Fibroblast of lung (primary cell): Measurements from ENCODE around the gene MLYCD.

Source experiments
- EZH2 ChIP-seq: IDR thresholded peaks from 2 replicates; pipeline ENCODE4 v1.5.1; 2012; ENCODE audit warnings: low read length, control low read depth, mild to moderate bottlenecking; ENCODE audit errors: missing control alignments
- TF ChIP-seq, protein P1 (sequence below), 2 donors: IDR thresholded peaks in 1 of 2; conservative IDR thresholded peaks in 1 of 2; 1 replicate in 1 of 2; 2 replicates in 1 of 2; pipeline ENCODE4 v1.5.1; 2011 to 2012; ENCODE audit warnings: low read length in 2 of 2, control low read depth in 1 of 2, inconsistent platforms in 1 of 2, low read depth in 1 of 2, mild to moderate bottlenecking in 1 of 2

DNA sequence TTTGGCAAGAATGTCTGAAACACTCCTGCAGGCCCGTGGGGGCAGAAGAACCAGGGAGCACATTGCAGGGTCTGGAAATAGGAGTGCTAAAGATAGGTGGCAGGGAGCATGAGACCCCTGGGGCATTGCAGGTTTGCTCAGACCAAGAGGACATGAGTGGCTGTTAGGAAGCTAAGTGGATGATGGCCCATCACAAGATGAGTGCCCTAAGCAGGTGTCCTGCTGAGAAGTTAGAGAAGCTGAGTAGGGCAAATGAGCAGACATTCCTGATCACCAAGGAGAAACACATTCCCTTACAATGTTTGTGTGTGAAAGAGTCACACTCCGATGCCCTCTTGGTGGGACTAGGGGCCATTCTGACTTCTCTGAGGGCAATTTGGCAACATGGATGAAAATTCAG is 9.9 kb downstream of the MLYCD start:
- TF ChIP-seq, protein P1, sequence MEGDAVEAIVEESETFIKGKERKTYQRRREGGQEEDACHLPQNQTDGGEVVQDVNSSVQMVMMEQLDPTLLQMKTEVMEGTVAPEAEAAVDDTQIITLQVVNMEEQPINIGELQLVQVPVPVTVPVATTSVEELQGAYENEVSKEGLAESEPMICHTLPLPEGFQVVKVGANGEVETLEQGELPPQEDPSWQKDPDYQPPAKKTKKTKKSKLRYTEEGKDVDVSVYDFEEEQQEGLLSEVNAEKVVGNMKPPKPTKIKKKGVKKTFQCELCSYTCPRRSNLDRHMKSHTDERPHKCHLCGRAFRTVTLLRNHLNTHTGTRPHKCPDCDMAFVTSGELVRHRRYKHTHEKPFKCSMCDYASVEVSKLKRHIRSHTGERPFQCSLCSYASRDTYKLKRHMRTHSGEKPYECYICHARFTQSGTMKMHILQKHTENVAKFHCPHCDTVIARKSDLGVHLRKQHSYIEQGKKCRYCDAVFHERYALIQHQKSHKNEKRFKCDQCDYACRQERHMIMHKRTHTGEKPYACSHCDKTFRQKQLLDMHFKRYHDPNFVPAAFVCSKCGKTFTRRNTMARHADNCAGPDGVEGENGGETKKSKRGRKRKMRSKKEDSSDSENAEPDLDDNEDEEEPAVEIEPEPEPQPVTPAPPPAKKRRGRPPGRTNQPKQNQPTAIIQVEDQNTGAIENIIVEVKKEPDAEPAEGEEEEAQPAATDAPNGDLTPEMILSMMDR (conservative IDR thresholded peaks at IDR 0.05 in 1 of 2, IDR thresholded peaks at IDR 0.05 in 1 of 2; ENCODE audit: low read depth in 1 of 2, low read length in 2 of 2) = no peak
- TF ChIP-seq EZH2 = no peak
